GM18508 (cell line): ENCODE data around the gene GPATCH1.

Experiments used
- ATAC-seq: cut with Tn5 transposase; IDR thresholded peaks from one replicate; pipeline ENCODE4 v1.9.1; 2021; ENCODE audit warnings: moderate number of reproducible peaks; ENCODE audit not compliant: insufficient read depth, unreplicated experiment

The GPATCH1 gene

DNA sequence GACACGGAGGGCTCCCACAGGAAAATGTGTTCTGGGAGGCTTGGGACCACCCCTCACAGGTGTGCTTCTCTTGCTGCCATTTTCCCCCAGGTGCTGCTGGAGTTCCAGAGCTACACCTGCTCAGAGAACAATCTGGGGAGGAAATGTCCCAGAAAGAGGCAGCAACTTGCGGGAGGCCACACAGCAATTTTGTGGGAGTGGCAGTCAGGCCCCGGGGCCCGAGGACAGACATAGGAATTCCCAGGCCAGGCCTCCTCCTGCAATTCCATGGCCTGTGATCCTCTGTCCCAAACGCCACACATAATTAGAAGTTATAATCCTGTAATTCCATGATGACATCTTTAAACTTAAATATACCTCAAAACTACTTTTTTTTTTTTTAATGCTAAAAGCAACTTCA lies 18.1 kb upstream of the GPATCH1 start:
- no peak for ATAC-seq

DNA sequence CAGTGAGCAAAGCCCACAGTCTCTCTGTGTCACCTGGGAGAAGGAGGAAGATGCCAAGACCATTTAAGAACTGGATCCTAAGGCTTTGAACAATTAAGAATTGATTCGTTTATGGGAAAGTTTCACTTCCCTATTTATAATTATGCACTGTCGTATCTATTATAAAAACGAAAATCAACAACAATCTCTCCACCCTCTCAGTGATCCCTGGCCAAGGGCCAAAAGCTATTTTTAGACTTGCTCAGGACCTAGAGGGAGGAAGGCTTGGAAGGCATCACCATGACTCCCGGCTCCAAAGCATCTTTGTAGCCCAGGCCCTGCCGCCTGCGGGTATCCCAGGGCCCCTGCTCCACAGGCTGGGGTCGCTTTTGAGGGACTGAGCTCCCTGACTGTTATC lies 17.6 kb upstream of the GPATCH1 start:
- ATAC-seq: no peak

DNA sequence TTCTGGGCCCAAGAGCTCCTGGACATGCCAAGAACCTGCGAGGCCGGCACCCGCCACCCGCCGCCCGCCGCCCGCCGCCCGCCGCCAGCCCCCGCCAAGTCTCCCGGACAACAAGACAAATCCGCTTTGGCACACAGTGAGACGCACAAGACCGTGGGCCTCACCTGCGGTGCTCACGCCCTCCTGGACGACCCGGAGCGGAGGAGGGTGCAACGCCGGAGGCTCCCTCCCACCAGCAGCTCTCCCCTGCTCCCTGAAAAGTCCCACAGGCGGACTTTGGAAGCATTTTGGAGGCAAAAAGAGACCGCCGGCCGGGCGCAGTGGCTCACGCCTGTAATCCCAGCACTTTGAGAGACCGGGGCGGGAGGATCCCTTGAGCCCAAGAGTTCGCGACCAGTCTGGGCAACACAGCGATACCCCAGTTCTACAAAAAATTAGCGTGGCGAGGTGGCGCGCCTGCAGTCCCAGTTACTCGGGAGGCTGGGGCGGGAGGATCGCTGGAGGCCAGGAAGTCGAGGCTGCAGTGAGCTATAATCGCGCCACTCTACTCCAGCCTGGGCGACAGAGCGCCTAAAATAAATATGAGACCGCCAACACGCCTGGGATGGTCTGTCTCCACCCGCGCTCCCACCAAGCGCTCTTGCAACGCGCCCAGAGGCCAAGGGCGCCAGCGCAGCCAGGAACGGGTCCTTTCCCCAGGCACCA lies 17.1 kb upstream of the GPATCH1 start:
- ATAC-seq: no peak

DNA sequence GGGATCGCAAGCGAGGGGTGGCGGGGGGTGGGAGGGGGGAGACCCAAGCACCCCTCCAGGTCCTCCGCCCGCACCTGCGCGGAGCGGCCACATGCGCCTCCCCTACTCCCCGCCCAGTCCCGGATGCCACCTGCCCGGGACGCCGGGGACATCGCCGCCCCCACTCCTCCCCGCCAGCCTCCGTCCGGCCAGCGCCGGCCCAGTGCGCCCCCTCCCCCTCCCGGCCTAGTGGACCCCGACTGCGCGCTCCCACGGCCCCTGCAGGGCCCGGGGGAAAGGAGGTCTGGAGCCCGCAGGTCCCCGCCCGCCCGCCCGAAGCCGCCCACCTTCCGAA lies 16.6 kb upstream of the GPATCH1 start:
- no peak for ATAC-seq

DNA sequence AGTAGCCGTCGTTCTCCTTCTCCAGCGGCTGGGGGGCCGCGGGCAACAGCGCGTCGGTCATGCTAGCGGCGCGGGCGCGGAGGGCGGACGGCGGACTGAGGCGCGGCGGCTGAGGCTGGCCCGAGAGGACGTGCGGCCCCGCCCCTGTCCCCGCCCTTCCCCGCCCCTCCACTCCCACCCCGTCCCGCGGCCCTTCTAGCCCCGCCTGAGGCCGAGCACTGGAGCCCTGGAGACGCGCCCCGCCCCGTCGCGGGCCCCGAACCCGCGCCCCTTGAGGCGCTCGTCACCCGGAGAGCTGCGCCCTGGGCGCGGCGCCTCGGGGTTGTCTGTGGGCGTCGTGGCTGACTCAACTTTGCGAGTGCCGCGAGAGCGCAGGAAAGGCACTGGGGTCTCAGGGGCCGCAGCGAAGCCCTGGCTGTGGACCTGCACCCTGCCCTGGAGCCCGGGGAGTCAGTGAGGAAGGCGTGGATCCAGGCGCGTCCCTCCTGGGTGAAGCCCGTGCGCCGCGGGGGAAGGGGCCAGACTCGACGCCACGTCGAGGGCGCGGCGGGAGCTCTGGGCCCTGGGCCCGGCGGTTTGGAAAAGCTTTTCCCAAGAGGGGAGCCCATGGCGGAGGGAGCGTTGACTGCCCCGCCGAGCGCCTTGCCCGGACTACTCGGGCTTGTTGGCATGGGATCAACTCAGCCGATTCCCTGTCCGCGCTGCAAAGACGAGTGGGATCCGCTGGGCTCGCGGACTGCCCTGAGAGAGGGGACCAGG lies 16.0 kb upstream of the GPATCH1 start, which contains the start of gene RHPN2:
Gene RHPN2, minus strand, starts transcription at position 97 of the 759 bp plus-strand sequence. Its CDS starts 36 bp downstream, at position 61.
- ATAC-seq: no peak

DNA sequence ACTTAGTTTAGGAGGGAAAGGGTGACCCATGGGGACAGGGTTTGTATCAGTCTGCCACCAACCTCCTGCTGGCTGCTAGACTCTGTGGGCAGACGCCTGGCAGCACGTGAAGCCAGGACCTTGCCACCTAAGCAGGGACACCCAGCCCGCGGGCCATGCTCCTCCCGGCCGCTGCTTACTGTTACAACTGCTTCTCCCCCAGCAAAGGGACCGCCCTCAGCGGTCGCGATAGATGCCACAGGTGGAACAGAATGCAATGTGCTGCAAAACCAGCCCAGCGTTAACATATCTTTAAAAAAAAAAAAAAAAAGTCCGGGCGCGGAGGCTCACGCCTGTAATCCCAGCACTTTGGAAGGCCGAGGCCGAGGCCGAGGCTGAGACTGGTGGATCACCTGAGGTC lies 14.4 kb upstream of the GPATCH1 start:
- no peak for ATAC-seq

DNA sequence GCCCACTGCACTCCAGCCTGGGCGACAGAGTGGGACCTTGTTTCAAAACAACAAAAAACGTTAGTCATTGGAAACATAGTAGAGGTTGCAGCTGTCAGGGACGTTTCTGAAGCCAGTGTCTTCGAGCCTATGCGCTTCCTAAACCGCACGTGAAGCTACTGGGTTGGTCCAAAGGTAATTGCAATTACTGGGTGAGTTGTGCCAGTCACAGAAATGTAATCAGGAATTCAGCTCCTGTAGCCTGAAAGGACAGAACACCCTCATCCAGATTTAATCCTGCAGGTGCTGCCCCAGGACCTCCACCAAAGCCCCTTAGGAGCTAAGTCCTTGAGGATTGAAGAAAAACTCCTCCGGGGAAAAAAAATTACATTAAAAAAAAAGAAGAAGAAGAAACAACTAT lies 13.9 kb upstream of the GPATCH1 start:
- ATAC-seq: no peak

DNA sequence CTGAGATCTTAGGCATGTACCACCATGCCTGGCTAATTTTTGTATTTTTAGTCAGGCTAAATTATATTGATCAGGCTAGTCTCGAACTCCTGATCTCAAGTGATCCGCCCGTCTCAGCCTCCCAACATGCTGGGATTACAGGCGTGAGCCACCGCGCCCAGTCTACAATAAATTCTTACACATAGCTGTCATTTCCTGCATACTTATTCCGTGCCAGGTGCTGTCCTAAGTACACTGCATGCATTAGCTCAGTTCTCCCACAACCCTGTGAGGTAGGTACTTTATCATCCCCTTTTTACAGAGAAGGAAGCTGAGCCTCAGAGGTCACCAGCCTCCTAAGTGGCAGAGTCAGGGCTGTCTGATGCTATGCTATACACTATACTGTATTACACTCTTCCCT lies 9.1 kb upstream of the GPATCH1 start:
- ATAC-seq: no peak

DNA sequence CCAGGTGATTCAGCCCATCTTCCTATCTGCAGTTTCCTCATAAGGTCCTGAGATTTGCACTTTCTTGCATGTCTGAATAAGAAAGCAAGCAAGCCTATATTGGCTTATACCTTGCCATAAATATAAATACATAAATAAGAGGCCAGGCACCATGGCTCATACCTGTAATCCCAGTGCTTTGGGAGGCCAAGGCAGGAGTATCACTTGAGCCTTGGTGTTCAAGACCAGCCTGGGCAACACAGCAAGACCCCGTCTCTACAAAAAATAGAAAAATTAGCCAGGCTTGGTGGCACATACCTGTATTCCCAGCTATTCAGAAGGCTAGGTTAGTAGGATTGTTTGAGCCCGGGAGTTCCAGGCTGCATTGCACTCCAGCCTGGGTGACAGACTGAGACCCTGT lies 5.5 kb upstream of the GPATCH1 start:
- no peak for ATAC-seq

DNA sequence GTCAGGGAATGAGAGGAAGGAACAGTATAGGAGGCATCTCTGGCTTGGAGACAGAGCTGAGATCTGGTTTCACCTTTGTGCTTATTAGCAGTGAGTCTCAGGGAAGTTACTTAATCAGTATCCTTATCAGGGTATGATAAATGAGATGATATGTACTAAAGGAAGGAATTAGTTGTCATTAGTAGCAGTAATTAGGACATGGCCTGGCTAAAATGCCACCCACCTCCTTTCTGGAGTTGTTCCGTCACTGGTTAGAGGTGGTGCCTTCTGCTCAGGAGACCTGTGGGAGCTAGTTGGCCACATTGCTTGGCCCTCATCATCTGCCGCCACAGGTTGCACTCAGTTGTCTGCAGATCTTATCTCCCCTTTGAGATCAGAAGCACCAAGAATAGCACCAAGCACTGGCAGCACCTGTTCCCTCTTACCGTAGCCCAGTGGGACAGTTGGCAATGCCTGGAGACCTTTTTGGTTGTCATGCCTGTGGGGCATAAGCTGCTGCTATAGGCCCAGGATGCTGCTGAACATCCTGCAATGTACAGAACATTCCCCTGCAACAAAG lies 4.7 kb downstream of the GPATCH1 start:
- ATAC-seq: no peak

DNA sequence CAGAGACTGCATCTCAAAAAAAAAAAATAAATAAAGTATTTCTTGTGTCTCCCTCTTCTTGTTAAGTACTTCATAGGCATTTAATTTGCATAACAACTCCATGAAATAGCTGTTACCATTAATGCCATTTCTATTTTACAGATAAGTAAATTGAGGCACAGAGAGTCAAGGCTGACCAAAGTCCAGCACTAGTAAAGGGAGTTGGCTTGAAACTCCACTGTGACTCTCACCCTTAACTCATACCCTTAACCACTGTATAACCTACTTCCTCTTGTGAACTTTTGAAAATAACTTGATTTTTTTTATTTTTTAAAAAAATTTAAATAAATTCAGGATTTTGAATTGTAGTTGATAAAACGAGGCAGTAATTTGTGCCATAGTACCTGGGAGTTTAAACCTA lies 6.0 kb downstream of the GPATCH1 start:
- ATAC-seq: no peak

DNA sequence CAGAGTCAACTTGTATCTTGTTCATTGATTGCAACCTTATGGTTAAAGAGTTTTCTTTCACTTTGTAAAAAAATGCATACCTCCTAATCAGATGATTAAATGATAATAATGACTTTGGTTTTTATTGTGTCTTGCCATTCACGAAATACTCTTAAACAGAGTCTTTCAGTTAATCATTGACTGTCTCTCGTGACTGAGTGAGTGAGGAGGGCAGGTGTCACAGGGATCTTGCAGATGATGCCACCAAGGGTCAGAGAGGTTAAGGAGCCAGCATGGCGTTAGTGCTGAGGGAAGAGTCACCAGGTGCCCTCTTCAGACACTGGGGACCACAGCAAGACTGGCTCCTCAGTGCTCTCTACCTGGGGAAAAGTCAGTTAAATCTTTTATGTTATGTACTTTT lies 8.0 kb downstream of the GPATCH1 start:
- no peak for ATAC-seq

DNA sequence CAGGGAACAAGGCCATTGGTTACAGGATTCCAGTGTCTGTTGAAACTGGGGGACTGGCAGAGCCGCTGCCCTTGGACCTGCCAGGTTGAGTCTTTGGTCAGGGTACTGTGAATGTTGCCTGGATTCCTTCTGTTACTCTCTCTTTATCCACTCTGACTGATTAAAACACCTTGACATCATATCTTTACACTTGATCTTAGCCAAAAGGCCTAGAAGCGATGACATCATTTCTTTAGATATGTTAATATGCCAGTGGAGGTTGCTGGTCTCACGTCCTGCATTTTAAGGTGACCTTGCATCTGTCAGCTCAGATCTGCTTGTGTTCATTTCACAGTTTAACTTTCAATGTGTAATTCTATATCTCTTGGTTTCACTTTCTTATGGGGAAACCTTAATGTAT lies 9.2 kb downstream of the GPATCH1 start:
- no peak for ATAC-seq

DNA sequence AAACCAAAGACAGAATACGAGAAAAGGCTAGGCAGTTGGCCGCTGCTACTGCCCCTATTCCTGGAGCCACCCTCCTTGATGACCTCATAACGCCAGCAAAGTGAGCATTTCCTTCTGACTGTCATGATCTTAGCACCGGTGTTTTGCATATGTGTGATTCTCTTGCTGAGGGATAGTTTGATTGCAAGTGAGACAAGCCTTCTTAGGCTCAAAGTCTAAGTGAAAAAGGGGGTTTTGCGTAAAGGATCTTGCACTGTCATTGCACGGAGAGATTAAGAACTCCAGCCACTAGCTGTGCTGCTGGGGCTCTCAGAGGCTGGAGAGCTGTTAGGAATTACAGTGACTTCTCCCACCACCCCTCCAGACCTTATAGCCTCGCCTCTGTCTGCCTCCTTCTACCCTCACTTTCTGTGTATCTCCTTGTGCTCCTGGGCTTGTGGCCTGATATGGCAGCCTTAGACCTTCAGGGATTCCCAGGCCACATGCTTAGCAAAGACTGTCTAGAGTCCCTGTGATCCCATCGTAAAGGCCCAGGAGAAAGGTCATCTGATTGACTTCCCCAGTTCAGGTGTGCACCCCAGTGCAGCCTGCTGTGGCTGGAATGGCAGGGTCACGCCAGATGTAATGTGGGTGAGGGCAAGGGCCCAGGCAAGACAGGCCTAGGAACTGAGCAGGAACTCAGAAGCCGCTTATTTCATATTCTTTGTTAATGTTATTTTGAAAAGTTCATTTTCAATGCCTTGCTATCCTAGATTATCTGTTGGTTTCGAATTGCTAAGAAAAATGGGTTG lies 12.6 kb downstream of the GPATCH1 start:
- no peak for ATAC-seq

DNA sequence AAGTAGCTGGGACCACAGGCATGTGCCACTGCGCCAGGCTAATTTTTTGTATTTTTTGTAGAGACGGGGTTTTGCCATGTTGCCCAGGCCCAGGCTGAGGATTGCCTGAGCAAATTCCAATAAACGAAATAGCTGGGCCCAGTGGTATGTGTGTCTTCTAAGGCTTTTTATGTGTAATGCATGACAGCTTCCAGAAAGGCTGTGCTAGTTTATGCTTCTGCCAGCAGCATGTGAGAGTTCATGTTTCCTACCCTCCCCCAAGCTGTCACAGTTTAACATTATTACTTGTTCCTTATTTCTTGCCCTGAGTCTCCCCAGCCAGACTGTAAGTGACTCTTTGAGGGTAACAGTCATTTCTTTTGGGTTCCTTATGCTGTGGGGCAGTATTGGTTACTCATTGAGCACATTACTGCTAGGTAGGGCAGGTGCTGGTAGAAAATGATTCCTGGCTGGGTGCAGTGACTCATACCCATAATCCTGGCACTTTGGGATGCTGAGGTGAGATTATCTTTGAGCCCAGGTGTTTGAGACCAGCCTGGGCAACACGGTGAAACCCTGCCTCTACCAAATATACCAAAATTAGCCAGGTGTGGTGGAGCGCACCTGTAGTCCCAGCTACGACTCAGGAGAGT lies 13.6 kb downstream of the GPATCH1 start:
- no peak for ATAC-seq

DNA sequence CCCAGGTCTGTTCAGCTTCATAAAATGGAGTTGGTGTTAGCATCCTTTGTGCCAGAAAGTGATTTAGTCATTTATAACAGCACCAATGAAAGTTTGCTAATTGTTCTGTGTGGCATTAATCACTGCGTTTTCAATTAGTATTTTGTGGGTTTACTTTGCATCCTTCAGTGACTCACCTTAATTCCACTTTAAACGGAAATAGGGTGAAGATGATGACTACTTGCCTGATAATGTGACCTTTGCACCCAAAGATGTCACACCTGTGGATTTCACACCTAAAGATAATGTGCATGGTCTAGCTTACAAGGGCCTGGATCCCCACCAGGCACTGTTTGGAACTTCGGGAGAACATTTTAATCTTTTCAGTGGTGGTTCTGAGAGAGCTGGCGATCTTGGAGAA lies 15.0 kb downstream of the GPATCH1 start:
- no peak for ATAC-seq

DNA sequence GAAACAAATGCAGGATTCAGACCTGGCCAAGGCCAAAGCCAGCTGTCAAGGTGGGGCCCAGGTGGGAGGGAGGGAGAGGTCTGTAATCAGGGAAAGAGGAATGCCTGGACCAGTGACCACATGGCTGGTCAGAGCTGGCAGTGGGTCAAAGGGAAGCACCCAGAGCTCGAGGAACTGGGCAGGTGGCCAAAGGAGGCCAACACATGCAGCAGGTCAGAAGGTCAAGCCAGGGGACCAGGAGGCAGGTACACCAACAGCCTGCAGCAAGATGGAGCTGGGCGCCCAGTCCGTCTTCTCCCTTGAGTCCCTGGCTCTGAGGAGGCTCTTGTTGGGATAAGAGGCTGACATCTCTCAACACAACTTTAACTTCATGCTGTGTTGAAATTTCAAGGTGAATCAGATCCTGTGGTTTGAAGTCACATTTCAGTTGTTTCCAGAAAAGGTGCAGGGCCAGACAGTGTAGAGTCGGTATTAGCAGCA lies 17.1 kb downstream of the GPATCH1 start:
- no peak for ATAC-seq

DNA sequence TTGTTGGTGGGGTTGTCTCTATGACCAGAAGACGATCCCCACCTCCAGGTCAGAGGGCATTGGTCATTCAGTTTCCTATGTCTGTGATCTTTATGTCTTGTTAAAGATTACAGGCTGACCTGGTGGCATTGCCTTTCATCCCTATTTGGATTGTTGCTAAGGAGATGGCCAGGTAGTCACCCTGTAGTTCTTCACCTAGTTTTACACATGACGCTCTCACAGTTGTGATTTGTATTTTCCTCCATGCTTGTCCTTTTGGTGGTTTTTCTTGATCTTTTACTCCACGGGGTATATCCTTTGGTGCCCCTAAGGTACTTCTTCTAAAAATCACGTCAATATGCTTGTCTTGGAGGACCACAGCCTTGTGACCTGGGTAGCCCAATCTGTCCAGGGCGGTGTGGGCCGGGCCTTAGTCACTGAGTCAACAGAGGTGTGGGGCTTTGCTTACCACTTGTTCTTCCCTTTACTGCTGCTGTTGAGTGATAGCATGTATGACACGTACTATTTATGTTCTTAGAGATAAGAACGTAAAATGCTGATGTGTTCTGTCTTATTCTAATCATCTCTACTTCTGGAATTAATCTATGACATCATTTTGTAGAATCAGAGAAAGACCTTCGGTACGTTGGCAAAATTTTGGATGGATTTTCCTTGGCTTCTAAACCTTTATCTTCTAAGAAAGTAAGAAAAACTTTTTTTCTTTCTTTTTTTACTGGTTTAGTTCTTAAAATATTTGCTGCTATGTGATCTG lies 20.1 kb downstream of the GPATCH1 start:
- ATAC-seq: no peak

DNA sequence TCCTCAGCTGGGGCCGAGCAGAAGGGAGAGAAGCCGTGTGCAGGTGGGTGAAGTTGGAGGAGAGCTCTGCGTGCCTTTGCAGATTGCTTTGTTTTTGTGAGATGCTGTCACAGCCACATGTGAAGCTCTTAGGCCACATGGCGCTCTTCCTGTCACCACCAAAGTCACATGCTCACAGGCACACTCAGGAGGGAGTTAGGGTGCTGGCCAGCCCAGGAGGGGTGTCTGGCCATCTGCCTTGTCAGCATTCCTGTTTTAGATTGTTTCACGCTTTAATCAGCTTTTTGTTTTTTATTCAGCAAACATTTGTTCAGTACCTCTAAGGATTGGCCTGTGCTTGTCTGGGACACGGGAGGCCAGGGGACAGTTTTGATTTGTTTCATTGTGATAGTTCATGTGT lies 21.9 kb downstream of the GPATCH1 start:
- ATAC-seq: no peak

DNA sequence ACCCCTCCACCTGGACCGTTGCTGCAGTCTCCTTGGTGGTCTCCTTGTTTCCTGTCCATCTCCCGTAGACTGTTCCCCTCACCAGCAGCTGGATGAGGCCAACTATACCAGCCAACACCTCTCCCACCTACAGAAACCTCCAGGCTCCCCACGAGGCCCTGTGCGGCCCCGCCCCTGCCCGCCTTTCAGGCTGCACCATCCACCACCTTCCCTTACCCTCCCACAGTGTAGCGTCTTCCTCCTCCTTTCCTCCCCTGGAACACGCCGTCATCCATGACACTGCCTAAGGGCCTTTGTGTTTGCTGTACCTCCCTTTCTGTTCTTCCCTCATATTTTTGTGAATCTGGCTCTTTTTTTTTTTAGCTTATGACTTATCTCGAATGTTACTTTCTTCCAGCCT lies 27.2 kb downstream of the GPATCH1 start:
- ATAC-seq: no peak
